Ectodermal cell (in vitro differentiated cells): ENCODE data around the gene PRKRIP1.
"Not testable (repeated sequence)": the region's sequence is repeated elsewhere in the genome, so short reads cannot be mapped to it uniquely, and the experiment has no call there.

Experiments
- H3K27ac ChIP-seq: 2 replicates; pipeline ENCODE4 v1.7.0; 2013; ENCODE audit warnings: mild to moderate bottlenecking, low read depth, low read length; ENCODE audit not compliant: insufficient read depth, poor library complexity, severe bottlenecking
- H3K27me3 ChIP-seq: 2 replicates; pipeline ENCODE4 v1.7.0; 2013; ENCODE audit warnings: mild to moderate bottlenecking, low read length; ENCODE audit not compliant: insufficient read depth, control insufficient read depth, poor library complexity, severe bottlenecking
- H3K36me3 ChIP-seq: one replicate; pipeline ENCODE4 v1.7.0; 2013; ENCODE audit warnings: low read length; ENCODE audit not compliant: control insufficient read depth, insufficient read depth
- H3K4me1 ChIP-seq: one replicate; pipeline ENCODE4 v1.7.0; 2013; ENCODE audit warnings: low read length; ENCODE audit not compliant: control insufficient read depth, insufficient read depth
- H3K4me3 ChIP-seq: 2 replicates; pipeline ENCODE4 v1.7.0; 2013; ENCODE audit warnings: low read depth, low read length, control low read depth; ENCODE audit not compliant: insufficient read depth
- H3K9me3 ChIP-seq: 2 replicates; pipeline ENCODE4 v1.7.0; 2013; ENCODE audit warnings: mild to moderate bottlenecking, low read length, moderate library complexity; ENCODE audit not compliant: control insufficient read depth
- WGBS, 2 experiments: methylation state at CpG; one replicate each; pipeline ENCODE4 v1.1.7; 2013; ENCODE audit warnings: missing lambda C conversion rate in 2 of 2; 5-methylcytosine and 5-hydroxymethylcytosine counted together

PRKRIP1 gene

DNA sequence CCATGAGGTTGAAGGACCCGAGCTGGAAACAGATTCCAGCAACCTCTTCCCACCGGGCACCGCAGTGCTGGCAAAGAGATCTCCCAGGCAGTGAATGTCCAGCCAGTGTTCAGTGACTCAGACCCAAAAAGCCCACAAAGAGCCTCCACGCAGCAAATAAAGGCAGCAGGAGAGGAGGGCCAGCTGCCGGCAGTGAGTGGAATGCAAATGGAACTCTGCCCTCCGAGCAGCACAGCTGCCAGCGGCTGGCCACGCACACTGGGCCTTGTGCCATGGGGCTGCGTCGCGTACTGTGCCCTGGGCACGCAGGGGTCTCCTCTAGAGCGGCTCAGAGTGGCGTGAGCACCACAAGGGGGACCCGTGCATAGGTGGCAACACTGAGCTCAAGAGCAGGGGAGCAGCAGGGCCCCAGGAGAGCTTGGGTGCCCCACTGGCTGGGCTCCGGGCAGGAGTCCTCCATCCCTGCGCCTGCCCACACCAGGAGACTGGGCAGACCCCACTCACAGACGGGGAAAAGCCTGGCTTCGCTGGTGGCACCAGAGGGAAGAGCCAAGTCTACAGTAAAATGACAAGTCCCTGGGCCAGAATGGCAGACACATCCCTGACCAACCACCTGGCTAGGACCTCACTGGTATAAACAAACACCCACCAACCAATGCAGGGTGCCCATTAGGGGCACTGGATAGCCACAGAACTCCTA is 78.7 kb downstream of the PRKRIP1 start:
- not testable (repeated sequence) for H3K9me3 ChIP-seq, H3K27ac ChIP-seq, H3K27me3 ChIP-seq, H3K4me1 ChIP-seq, H3K4me3 ChIP-seq
- H3K36me3 ChIP-seq, result peaks cover 13% of the 10 kb centered on the region
- WGBS, 2 experiments, result 88 to 97% methylated on average over 6 of the region's 19 CpGs
